K562 (cell line): ENCODE results near the gene RELA. TPM values are rescaled to one million over a fixed set of nuclear protein-coding genes. Genes with fewer than 3 reads are reported as not detected.

Source experiments
- ATAC-seq: fragments of 200-7000 bp; cut with Tn5 transposase; 3 replicates; pipeline ENCODE4 v1.9.1; 2020; ENCODE audit warnings: moderate library complexity
- BruUV-seq: library from RNA; stranded (reverse); fragments of 400-500 nt; replicated peaks from 2 replicates; lab custom pipeline; 2021; lab: Mats Ljungman, UMichigan
- CTCF ChIA-PET: fragments of 300-600 bp; formaldehyde crosslinking; extraction: SDS; loops from one replicate; lab custom pipeline; 2021; ENCODE audit warnings: low intra/inter-chr PET ratio; lab: Yijun Ruan, JAX
- POLR2A ChIA-PET: fragments of 300-600, 350-650 bp; sonication (Branson Sonifier 250); formaldehyde crosslinking; extraction: SDS; loops from one replicate; lab custom pipeline; 2021; ENCODE audit warnings: antibody characterized with exemption, inconsistent platforms; lab: Yijun Ruan, JAX
- DNase-seq, 4 experiments: peaks; one replicate each; pipeline versions ENCODE4 v3.0.0 to v3.0.0-alpha.2; 2011 to 2018; ENCODE audit warnings: low spot score in 3 of 4, mixed read lengths in 3 of 4; ENCODE audit errors: extremely low read depth in 1 of 4
- FAIRE-seq: peaks from 2 replicates; lab custom pipeline; 2011; peaks lifted over from hg19 to GRCh38; lab: Jason Lieb, UNC
- H2AFZ ChIP-seq: 2 replicates; pipeline ENCODE4 v1.6.0; 2011; ENCODE audit warnings: low read depth, low read length, control low read depth, inconsistent platforms
- H3K27ac ChIP-seq: fragments of 200-600 bp; 3 replicates; pipeline ENCODE4 v1.8.0; 2011; ENCODE audit warnings: low read depth, mild to moderate bottlenecking, control low read depth, inconsistent platforms, low read length, moderate library complexity, mixed read lengths; ENCODE audit errors: extremely low read depth
- H3K27me3 ChIP-seq, 2 experiments: fragments of 300-600 bp in 1 of 2; 2 replicates in 1 of 2; 3 replicates in 1 of 2; pipeline versions ENCODE4 v1.6.0 to v1.8.0; 2011; ENCODE audit warnings: inconsistent platforms in 2 of 2, low read length in 2 of 2, mild to moderate bottlenecking in 1 of 2, mixed read lengths in 1 of 2, moderate library complexity in 1 of 2; ENCODE audit not compliant: control insufficient read depth in 2 of 2, insufficient read depth in 2 of 2
- H3K36me3 ChIP-seq: fragments of 300-600 bp; 3 replicates; pipeline ENCODE4 v1.8.0; 2011; ENCODE audit warnings: mild to moderate bottlenecking, low read length, inconsistent platforms; ENCODE audit not compliant: control insufficient read depth, insufficient read depth
- H3K4me1 ChIP-seq, 2 experiments: fragments of 200-600 bp in 1 of 2; replicated peaks in 1 of 2; 2 replicates in 1 of 2; 3 replicates in 1 of 2; pipeline versions ENCODE4 v1.5.1 to v1.8.0; 2011; ENCODE audit warnings: inconsistent platforms in 2 of 2, low read length in 2 of 2, mild to moderate bottlenecking in 1 of 2, mixed read lengths in 1 of 2, moderate library complexity in 1 of 2; ENCODE audit not compliant: control insufficient read depth in 2 of 2, insufficient read depth in 2 of 2
- H3K4me2 ChIP-seq: 2 replicates; pipeline ENCODE4 v1.6.1; 2011; ENCODE audit warnings: low read length, control low read depth, inconsistent platforms, mixed read lengths; ENCODE audit not compliant: insufficient read depth
- H3K4me3 ChIP-seq: fragments of 200-600 bp; sonication (generic), shearing (Covaris generic); 2 replicates; pipeline ENCODE4 v1.5.1; 2016; ENCODE audit warnings: control low read depth, inconsistent platforms
- H3K79me2 ChIP-seq: fragments of 200-600 bp; 3 replicates; pipeline ENCODE4 v1.8.0; 2011; ENCODE audit warnings: low read length, inconsistent platforms; ENCODE audit not compliant: control insufficient read depth, insufficient read depth
- H3K9ac ChIP-seq, 2 experiments: 2 replicates each; pipeline versions ENCODE4 v1.6.0 to v1.6.1; 2011; ENCODE audit warnings: low read depth in 2 of 2, low read length in 2 of 2, control low read depth in 1 of 2, inconsistent platforms in 1 of 2, mild to moderate bottlenecking in 1 of 2, mixed read lengths in 1 of 2; ENCODE audit not compliant: insufficient read depth in 1 of 2
- H3K9me1 ChIP-seq: one replicate; pipeline ENCODE4 v1.6.0; 2011; ENCODE audit warnings: inconsistent platforms, mild to moderate bottlenecking, low read length, moderate library complexity; ENCODE audit not compliant: control insufficient read depth, insufficient read depth
- H3K9me3 ChIP-seq: replicated peaks from 2 replicates; pipeline ENCODE4 v1.5.1; 2011; ENCODE audit warnings: low read depth, low read length, inconsistent platforms; ENCODE audit not compliant: control insufficient read depth, insufficient read depth
- H4K20me1 ChIP-seq: replicated peaks from 2 replicates; pipeline ENCODE4 v1.6.1; 2011; ENCODE audit warnings: low read length, inconsistent platforms, mixed read lengths; ENCODE audit not compliant: control insufficient read depth, insufficient read depth
- NFIC ChIP-seq: fragments of 450-650 bp; IDR thresholded peaks from 2 replicates; pipeline ENCODE4 v1.6.1; 2017; ENCODE audit warnings: mild to moderate bottlenecking, inconsistent platforms
- POLR2G ChIP-seq: fragments of 200-400 bp; formaldehyde crosslinking; IDR thresholded peaks from 2 replicates; pipeline ENCODE4 v1.6.1; 2017; ENCODE audit warnings: low read depth, mild to moderate bottlenecking, antibody characterized with exemption, low read length, moderate library complexity
- ZBTB33 ChIP-seq: sonication (generic); formaldehyde crosslinking; IDR thresholded peaks from 2 replicates; pipeline ENCODE4 v1.8.1; 2023; ENCODE audit warnings: mild to moderate bottlenecking, missing genetic modification reagents
- ZNF134 ChIP-seq: fragments of 250-450 bp; sonication (Bioruptor Pico); conservative IDR thresholded peaks from 2 replicates; pipeline ENCODE4 v1.4.0; 2020
- WGBS: fragments of 100-300 bp; shearing (Covaris generic); methylation state at CpG from one replicate; pipeline ENCODE4 v1.1.6; 2016; ENCODE audit warnings: low coverage, mixed read lengths; ENCODE audit not compliant: insufficient coverage; ENCODE audit errors: missing lambda C conversion rate; 5-methylcytosine and 5-hydroxymethylcytosine counted together
- in situ Hi-C: fragments of 300-500 bp; cut with MboI; formaldehyde crosslinking; loops from 4 replicates; pipeline ENCODE4 v1.15.0; 2018; ENCODE audit warnings: inconsistent platforms, mixed read lengths
- intact Hi-C: fragments of 100-400 bp; cut with micrococcal nuclease; formaldehyde crosslinking; loops from 2 replicates; pipeline ENCODE4 v1.14.2; 2022
- polyA plus RNA-seq, 8 experiments: library from polyadenylated mRNA; depleted of rRNA in 4 of 8; stranded (reverse) in 5 of 8; unstranded in 3 of 8; fragments of >200 nt; fragmentation: Nextera tagmentation in 2 of 8; fragmentation: Illumina TruSeq in 1 of 8; extraction: Ambion mirVana in 2 of 8; extraction: Trizol in 1 of 8; gene quantifications; 2 replicates each; pipeline versions ENCODE4 v1.2.1 to v1.2.3, GENCODE V29; 2011 to 2014; ENCODE audit warnings: inconsistent platforms in 1 of 8, missing spikeins in 1 of 8
- total RNA-seq, 7 experiments: library from RNA; depleted of rRNA in 6 of 7; stranded (reverse); fragments of >200 nt in 6 of 7; fragmentation: Illumina TruSeq in 2 of 7; extraction: Trizol in 2 of 7; gene quantifications; 2 replicates each; pipeline versions ENCODE4 v1.2.1 to v1.2.3, GENCODE V29; 2011 to 2021; ENCODE audit warnings: low replicate concordance in 1 of 7

The RELA gene
- total and polyA plus RNA-seq, 9 of the 15 experiments (the other 6 are each of a cell fraction or from before 2014, with no cell fraction given): 6.0 to 67.4 (median 20.6) TPM

GRCh38 chr11:65634905-65635731, 27.6 kb downstream of the RELA start:
- POLR2A ChIA-PET: interaction anchor here (0.7 to 1.7 kb wide), 4 partner anchors 13 to 136 kb away, joined by 4 to 7 read pairs (median 4); partner anchors contain the start of genes MALAT1 and PCNX3
- ATAC-seq: no peak
- Histone ChIP-seq H3K9me3 (no peaks in the 10 kb centered on the region), H3K4me2 (no peak overlapping the region), H3K27ac (peak overlapping the region; percentile 54; the same call in 2 of the 3 replicates), H3K36me3 (peaks cover 74% of the 10 kb centered on the region; the same call in 2 of the 3 replicates), H3K27me3 (no peaks in the 10 kb centered on the region), H4K20me1 (peaks cover 3% of the 10 kb centered on the region; the same call in 1 of the 2 replicates), H3K9ac (peak overlapping the region; percentile 3 to 82; a peak in 2 of 4 replicates), H3K4me3 (no peak overlapping the region), H2AFZ (no peak overlapping the region), H3K79me2 (peaks cover 17% of the 10 kb centered on the region), H3K4me1 (peaks cover 30 to 70% of the 10 kb centered on the region in 2 experiments), H3K9me1 (peaks cover 3% of the 10 kb centered on the region)
- no peak for DNase-seq
- in situ Hi-C loops: no loop called here
- BruUV-seq: no TSS peak
- WGBS: 93% methylated on average over 32 of the region's 46 CpGs
- intact Hi-C loops: loop anchor here (5.0 kb wide), 1 partner anchor 72 kb away; no protein-coding TSS in a partner anchor
- CTCF ChIA-PET: no interaction called here
- FAIRE-seq: no peak
- peak; percentile 66; the same call in 1 of the 2 replicates for TF ChIP-seq NFIC
- TF ChIP-seq POLR2G: peak; percentile 55
- no peak for TF ChIP-seq ZNF134 (CRISPR knock-in tag)
- TF ChIP-seq ZBTB33: peak; percentile 58
